ENCODE data around the gene TFF1.

The TFF1 gene

DNA sequence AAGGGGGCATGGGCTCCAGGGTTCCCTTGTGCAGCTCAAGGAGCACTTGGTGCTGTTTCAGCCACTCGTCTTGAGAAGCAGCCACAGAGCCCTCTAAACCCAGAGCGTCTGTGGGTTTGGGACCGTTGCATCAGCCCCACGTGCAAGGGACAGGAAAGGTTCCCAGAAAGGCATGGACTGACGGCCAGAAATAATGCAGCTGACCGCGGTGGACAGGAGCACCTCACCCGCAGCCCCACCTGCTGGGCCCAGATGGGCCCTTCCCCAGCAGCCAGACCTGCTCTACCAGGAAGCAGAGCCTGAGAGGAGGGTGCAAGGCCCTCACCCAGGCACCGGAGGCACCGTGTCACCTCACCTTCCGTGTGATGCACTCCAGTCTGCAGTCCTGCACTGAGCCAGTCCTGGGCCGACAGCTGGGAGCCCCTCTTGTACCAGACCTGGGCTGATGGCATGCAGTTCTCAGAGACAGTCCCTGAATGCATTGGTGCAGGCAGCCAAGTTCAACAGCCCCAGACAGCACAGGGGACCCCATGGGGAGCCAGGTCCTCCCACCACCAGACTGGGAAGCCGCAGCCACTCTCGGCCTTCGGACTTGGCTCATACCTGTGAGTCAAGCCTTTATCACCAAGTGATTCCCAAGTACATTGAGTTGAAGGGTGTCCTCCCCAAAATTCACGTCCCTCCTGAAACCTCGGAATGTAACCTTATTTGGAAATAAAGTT, 46.3 kb downstream of the TFF1 start:
- no peak for DNase-seq

DNA sequence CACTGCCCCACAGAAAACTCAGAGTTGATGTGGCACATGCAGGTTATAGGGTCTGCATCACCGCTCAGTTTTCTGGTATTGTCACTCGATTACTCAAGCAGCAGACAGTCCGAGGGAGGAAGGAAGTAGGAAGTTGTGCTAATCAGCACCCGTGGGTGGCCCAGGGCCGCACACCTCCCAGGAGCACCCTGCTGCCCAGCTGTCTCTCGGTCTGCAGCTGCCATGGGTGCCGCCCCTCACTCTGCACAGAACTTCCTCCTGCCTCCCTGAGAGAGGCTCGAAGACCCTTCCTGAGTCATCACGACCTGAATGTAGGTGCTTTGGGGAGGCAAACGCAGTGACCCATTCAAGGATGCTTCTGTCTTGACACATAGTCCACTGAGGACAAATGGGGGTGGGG, 47.0 kb downstream of the TFF1 start:
- DNase-seq, result no peak

DNA sequence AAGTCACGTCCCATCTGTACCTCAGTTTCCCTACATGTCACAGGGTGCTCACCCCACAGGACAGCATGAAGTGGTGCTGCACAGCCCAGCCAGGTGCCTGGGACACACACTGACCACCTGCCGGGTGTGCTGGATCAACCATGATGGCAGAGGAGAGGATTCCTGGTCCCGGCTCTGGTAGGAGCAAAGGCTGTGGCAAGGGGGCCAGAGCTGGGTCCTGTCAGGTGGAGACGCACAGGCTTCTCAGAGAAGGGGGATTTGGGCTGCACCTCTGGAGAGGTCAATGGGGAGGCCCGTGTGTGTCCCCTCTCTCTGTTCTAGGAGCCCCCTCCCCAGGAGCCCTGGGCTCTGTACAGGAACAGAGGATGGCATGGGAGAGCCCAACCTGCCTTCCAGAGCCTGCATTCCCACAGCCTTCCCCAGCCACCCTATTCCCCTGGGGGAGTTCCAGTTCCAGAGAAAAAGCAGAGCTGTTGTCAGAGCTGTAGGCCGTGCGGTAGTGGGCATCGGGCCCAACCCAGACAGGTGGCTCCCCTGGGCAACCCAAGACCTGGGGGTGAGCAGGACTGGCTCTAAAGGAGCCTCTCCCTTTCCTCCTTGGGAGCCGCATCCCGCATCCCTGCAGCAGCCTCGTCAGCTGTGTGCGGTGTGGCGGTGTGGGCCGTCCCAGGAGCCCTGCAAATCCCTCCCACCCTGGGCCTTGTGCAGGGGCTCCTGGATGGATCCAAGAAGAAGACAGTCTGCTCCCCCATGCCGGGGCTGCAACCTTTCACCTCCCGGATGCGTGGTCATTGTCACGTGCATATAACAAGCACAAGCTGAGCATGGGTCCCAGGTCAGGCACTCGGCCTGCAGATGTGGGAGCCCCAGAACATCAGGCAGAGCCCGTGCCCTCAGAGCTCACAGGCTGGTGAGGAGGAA, 48.2 kb downstream of the TFF1 start:
- no peak for DNase-seq

DNA sequence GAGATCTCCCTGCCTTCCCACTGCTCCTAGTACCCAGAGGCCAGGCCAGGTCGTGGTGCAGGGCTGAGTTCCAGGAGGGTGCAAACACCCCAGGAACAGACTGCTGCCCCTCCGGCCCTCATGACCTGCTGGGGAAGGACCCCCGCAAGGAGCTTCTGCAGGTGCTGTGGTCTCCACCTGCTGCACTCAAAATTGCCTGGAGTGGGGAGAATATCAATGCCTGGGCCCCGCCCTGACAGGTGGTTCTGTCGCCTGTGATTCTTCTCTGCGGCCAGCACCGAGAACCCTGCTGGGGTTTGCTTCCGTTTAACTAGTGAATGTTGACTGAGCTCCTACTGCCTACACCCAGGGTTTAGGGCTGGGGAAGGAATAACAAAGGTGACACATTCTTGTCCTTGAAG, 49.0 kb downstream of the TFF1 start:
- DNase-seq, result no peak

DNA sequence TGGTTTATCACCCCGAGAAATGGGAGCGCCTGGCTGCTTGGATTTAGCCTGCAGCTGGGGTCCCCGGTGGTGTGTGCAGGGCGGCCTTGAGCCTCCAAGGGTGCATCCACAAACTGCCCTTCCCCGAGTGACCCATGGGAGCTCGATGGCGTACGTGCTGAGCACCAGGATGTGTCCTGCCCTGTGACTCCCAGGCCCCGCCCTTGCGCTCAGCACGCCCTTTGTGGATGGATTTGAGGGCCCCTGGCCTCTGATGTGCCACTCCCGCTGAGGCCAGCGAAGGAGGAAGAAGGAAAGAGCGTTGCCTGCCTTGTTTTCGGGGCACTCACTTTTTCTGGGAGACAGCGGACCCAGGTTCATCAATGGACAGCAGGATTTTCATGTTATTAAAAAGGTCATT, 49.4 kb downstream of the TFF1 start:
- DNase-seq, result no peak

DNA sequence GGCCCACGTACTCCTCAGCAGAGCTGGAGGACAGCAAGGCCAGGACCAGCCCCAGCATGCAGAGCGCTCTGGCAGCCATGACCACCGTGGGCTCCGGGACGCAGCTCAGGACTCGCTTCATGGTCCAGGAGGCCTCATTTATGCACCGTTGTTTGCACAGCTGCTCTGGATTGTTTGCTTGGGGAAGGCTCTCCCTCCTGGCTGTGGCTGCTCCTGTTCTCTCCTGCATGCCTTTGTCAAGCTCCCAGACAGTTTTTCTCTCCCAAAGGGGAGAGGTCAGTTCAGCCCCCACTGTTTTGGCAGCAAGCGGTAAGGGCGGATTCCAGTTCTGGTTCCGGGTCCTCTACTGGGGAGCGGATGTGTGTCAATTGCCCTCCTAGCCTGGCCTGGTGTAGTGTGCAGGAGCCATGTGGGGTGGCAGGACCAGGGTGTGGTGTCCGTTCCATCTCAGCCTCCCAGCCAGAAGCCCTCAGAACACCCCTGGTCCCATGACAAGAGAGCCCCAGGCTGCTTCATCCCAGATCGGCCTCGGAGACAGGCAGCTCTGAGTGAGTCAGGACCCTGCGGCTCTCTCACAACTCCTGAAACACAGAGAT, 50.9 kb downstream of the TFF1 start, which contains the start of gene TFF3:
Gene TFF3, minus strand, starts transcription at position 114 of the 596 bp plus-strand sequence. Its CDS starts 35 bp downstream, at position 79.
- no peak for DNase-seq

DNA sequence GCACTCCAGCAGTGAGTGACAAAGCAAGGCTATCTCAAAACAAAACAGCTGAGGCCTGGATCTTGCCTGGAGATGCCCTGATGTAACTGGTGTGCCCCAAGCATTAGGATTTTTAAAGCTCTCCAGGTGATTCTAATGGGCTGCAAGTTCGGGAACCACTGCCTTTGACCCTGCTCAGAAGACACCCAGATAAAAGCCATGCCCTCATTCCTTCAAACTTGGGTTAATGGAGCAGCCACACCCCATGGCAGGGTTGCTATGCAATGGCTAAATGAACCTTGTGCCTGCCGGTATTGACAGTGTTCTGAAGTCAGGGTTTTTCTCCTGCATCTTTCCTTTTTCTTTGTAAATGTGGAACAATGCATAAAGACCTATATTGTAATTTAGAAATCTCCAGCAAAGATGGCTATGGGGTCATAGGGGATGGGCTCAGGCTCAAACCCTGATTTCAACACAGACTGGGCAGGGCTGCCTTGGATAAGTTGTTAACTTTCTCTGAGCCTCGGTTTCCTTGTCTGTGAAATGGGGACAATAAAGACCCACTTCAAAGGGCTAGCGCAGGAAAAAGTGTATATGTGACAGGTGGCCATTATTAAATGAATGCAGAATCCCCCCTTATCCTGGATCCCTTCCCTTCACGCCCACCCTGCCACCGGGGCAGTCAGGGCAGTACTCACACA, 51.6 kb downstream of the TFF1 start:
- DNase-seq, result no peak

DNA sequence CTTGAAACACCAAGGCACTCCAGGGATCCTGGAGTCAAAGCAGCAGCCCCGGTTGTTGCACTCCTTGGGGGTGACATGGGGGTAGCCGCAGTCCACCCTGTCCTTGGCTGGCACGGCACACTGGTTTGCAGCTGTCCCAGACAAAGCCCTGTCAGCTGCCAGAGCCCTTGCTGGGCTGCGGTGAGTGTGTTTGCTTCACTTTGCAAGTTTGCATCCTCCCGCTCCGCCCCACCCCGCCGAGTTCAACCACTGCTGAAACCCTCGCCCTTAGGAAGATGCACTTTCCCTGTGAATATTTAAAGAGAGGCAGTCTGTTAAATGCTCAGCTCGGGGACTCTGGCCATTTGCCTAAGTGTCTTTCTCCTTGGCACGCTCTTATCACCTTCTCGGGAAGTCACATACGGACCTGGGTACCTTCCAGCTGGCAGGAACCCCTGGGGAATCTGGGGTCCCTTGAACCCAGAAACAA, 52.8 kb downstream of the TFF1 start:
- DNase-seq, result no peak

DNA sequence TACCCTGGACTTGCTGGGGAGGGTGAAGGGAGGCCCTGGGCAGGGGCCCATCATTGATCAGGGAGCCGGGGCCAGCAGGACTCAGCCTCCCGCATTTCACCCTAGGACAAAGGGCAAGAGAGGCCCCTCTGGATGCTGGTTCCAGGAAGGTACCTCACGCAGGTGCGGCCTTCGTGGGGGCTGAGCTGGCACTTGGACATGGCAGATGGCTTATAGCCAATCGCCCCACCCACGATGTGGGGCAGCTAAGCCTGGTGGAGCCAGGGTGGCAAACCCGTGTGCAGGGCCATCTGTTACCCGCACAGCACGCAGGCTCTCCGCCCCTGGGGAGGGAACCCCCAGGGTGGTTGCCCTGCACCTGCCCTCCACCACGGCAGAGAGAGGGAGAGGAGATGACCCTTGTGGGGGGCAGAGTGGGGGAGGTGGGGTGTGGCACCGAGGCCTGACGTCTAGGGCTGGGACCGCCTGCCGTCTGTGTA, 53.7 kb downstream of the TFF1 start:
- no peak for DNase-seq

Data from nucleus accumbens (tissue), 56 donors.